Activated naive CD8-positive, alpha-beta T cell treated with anti-CD3 and anti-CD28 coated beads, Interleukin-2, amount 10 ng/mL, durations not matched to agents 7 days and 5 days (primary cell): Measurements from ENCODE around the gene MMP20. TPM values are rescaled to one million over a fixed set of nuclear protein-coding genes. Genes with fewer than 3 reads are reported as not detected.
A peak's percentile ranks its signal among the peaks of the same experiment; 100 is the strongest.

Experiments used
- ATAC-seq: fragments of 150-1000 bp; cut with Tn5 transposase; one replicate; pipeline ENCODE4 v1.10.0; 2021; ENCODE audit warnings: low read depth, moderate library complexity
- POLR2A ChIA-PET: fragments of 350-600 bp; sonication (Branson Sonifier 250); formaldehyde crosslinking; loops from one replicate; lab custom pipeline; 2021; ENCODE audit warnings: antibody characterized with exemption; lab: Charles Lee
- DNase-seq: peaks from one replicate; pipeline ENCODE4 v3.0.0; 2021
- H3K27ac Mint-ChIP-seq: one replicate; pipeline ENCODE4 v1.8.0; 2022; ENCODE audit warnings: mild to moderate bottlenecking, mixed read lengths
- H3K27me3 Mint-ChIP-seq: one replicate; pipeline ENCODE4 v1.8.0; 2022; ENCODE audit warnings: mild to moderate bottlenecking, moderate library complexity, mixed read lengths
- H3K36me3 Mint-ChIP-seq: one replicate; pipeline ENCODE4 v1.8.0; 2021; ENCODE audit warnings: mild to moderate bottlenecking, mixed read lengths
- H3K4me1 Mint-ChIP-seq: one replicate; pipeline ENCODE4 v1.8.0; 2021; ENCODE audit warnings: mixed read lengths
- H3K4me3 Mint-ChIP-seq: one replicate; pipeline ENCODE4 v1.8.0; 2022; ENCODE audit warnings: mild to moderate bottlenecking, moderate library complexity, mixed read lengths
- H3K9me3 Mint-ChIP-seq: one replicate; pipeline ENCODE4 v1.8.0; 2021; ENCODE audit warnings: mixed read lengths
- total RNA-seq, 2 experiments: library from RNA; stranded (reverse); gene quantifications; one replicate each; pipeline ENCODE4 v1.2.3, GENCODE V29; 2021

The MMP20 gene
- total RNA-seq, 2 experiments from 2014 or later = not detected

GRCh38 chr11:102596578-102596977, 28.6 kb downstream of the MMP20 start:
- no peak overlapping the region for H3K27ac Mint-ChIP-seq
- no peak for DNase-seq
- peaks cover 2% of the 10 kb centered on the region for H3K27me3 Mint-ChIP-seq
- no peak for ATAC-seq
- peaks cover 2% of the 10 kb centered on the region for H3K9me3 Mint-ChIP-seq
- POLR2A ChIA-PET = interaction anchor here (0.6 kb wide), 1 partner anchor 50 kb away, joined by 3 read pairs; no protein-coding TSS in a partner anchor
- peaks cover 17% of the 10 kb centered on the region for H3K4me1 Mint-ChIP-seq
- no peak overlapping the region for H3K4me3 Mint-ChIP-seq
- H3K36me3 Mint-ChIP-seq = peaks cover 1% of the 10 kb centered on the region

- peaks cover 2% of the 10 kb centered on the region for H3K9me3 Mint-ChIP-seq
- H3K27ac Mint-ChIP-seq = no peak overlapping the region
- DNase-seq = no peak
- no peak overlapping the region for H3K4me3 Mint-ChIP-seq
- ATAC-seq = no peak
- peaks cover 4% of the 10 kb centered on the region for H3K4me1 Mint-ChIP-seq
- peaks cover 1% of the 10 kb centered on the region for H3K36me3 Mint-ChIP-seq
- POLR2A ChIA-PET = no interaction called here
- no peaks in the 10 kb centered on the region for H3K27me3 Mint-ChIP-seq
These were observed 32.2 kb downstream of the MMP20 start for GRCh38 chr11:102592634-102593581.

GRCh38 chr11:102592131-102592530, 33.0 kb downstream of the MMP20 start:
- DNase-seq (no peak), ATAC-seq (no peak)
- POLR2A ChIA-PET = no interaction called here
- Mint-ChIP-seq H3K4me3 (no peak overlapping the region), H3K27ac (no peak overlapping the region), H3K4me1 (peaks cover 4% of the 10 kb centered on the region), H3K9me3 (peaks cover 3% of the 10 kb centered on the region), H3K27me3 (no peaks in the 10 kb centered on the region), H3K36me3 (peaks cover 1% of the 10 kb centered on the region)

- no peaks in the 10 kb centered on the region for H3K27me3 Mint-ChIP-seq
- DNase-seq (no peak), ATAC-seq (no peak)
- peaks cover 1% of the 10 kb centered on the region for H3K36me3 Mint-ChIP-seq
- H3K9me3 Mint-ChIP-seq = peaks cover 2% of the 10 kb centered on the region
- no peak overlapping the region for H3K4me3 Mint-ChIP-seq
- H3K27ac Mint-ChIP-seq = no peak overlapping the region
- H3K4me1 Mint-ChIP-seq = peaks cover 4% of the 10 kb centered on the region
- POLR2A ChIA-PET = no interaction called here
These were observed 33.9 kb downstream of the MMP20 start for GRCh38 chr11:102591160-102591718.

DNA sequence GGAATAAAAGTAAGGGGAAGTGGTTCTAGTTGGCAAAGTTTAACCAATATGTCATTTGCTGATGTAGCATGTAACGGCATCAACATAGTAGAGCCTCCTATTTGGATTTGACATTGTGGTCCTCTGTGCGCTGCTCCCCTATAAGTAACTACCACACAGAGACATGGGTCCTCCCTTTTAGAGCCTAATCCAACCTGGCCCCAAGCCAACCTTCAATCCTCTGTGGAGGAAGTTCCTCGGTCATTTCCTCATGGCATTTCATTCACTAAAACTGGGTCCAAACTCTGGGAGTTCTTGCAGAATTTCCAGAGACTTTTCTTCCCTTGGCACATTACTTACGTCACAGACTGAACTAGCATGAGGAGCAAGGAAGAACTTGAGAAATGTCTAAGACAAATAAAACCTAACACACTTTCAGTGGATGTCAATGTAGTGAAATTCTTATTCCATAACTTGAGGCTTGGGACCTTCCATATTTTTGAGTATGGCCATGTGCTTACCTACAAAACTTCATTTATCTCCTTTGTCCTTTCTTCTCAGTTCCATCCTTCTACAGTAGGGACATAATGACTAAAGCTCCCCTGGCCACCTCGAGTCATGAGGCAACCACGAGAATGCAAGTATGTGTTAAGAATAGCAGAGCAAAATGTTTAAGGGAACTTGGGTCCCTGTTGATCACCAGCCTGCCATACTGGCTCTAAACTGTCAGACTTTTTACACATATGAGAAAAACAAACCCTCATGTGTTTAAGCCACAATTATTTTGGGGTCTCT, 34.7 kb downstream of the MMP20 start:
- no peaks in the 10 kb centered on the region for H3K27me3 Mint-ChIP-seq
- no peak overlapping the region for H3K4me3 Mint-ChIP-seq
- DNase-seq (no peak), ATAC-seq (no peak)
- peaks cover 4% of the 10 kb centered on the region for H3K4me1 Mint-ChIP-seq
- POLR2A ChIA-PET = no interaction called here
- H3K27ac Mint-ChIP-seq = no peak overlapping the region
- H3K36me3 Mint-ChIP-seq = peaks cover 1% of the 10 kb centered on the region
- peaks cover 2% of the 10 kb centered on the region for H3K9me3 Mint-ChIP-seq

GRCh38 chr11:102589047-102589459, 36.1 kb downstream of the MMP20 start:
- DNase-seq (no peak), ATAC-seq (no peak)
- peaks cover 4% of the 10 kb centered on the region for H3K4me1 Mint-ChIP-seq
- peaks cover 2% of the 10 kb centered on the region for H3K9me3 Mint-ChIP-seq
- no peaks in the 10 kb centered on the region for H3K27me3 Mint-ChIP-seq
- POLR2A ChIA-PET = no interaction called here
- H3K36me3 Mint-ChIP-seq = no peaks in the 10 kb centered on the region
- no peak overlapping the region for H3K27ac Mint-ChIP-seq
- no peak overlapping the region for H3K4me3 Mint-ChIP-seq

- Mint-ChIP-seq H3K4me3 (no peak overlapping the region), H3K9me3 (peaks cover 6% of the 10 kb centered on the region), H3K36me3 (no peaks in the 10 kb centered on the region), H3K27me3 (no peaks in the 10 kb centered on the region), H3K4me1 (peaks cover 6% of the 10 kb centered on the region), H3K27ac (no peak overlapping the region)
- no peak for ATAC-seq
- DNase-seq = no peak
- POLR2A ChIA-PET = no interaction called here
These were observed 37.4 kb downstream of the MMP20 start for GRCh38 chr11:102587722-102588121.

DNA sequence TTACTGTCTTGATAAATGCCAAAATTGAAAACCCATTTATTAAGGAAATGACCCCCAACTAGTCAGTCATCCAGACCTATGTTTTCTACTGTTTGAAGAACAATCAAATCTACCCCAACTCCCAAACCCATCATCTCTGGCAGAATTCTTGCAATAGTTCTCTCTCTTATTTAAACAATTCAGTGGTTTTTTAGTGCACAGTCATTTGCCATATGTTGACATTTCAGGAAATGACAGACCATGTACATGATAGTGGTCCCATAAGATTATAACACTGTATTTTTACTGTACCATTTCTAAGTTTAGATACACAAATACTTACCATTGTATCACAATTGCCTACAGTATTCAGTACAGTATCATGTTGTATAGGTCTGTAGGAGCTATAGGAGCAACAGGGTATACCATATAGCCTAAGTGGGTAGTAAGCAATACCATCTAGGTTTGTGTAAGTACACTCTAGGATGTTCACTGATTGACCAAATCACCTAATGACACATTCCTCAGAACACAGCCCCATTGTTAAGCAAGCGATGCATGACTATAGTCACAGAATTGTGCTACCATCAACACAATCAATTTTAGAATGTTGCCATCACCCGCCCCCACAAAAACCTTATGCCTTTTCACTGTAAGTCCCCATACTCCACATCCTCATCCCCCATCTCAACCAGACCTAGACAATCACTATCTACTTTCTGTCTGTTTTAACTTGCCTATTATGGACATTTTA, 41.8 kb downstream of the MMP20 start:
- POLR2A ChIA-PET = no interaction called here
- H3K9me3 Mint-ChIP-seq = peaks cover 6% of the 10 kb centered on the region
- H3K36me3 Mint-ChIP-seq = peaks cover 1% of the 10 kb centered on the region
- DNase-seq (no peak), ATAC-seq (no peak)
- H3K27me3 Mint-ChIP-seq = no peaks in the 10 kb centered on the region
- no peak overlapping the region for H3K4me3 Mint-ChIP-seq
- H3K27ac Mint-ChIP-seq = no peak overlapping the region
- H3K4me1 Mint-ChIP-seq = peaks cover 7% of the 10 kb centered on the region

DNA sequence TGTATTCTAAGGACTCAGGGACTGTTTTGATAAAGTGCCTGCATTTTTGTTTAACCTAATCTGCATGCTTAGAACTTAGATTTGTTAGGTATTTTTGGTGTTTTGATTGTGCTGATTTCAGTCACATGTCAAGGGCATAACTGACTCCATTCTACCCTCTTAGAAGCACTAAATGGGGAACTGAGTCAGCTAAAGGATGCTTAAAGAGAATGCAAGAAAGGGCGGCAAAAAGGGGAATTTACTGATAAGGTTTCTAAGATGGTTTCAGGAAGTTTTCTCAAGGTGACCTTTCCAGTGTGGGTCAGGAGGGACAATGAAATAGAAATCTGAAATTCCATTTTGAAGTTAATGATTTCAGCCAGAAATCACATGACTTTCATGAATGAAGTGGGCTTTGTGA, 43.0 kb downstream of the MMP20 start:
- no peak for DNase-seq
- Mint-ChIP-seq H3K27me3 (no peaks in the 10 kb centered on the region), H3K4me3 (no peak overlapping the region), H3K9me3 (peaks cover 5% of the 10 kb centered on the region), H3K4me1 (peaks cover 13% of the 10 kb centered on the region), H3K36me3 (peaks cover 1% of the 10 kb centered on the region), H3K27ac (no peak overlapping the region)
- ATAC-seq = no peak
- POLR2A ChIA-PET = no interaction called here

DNA sequence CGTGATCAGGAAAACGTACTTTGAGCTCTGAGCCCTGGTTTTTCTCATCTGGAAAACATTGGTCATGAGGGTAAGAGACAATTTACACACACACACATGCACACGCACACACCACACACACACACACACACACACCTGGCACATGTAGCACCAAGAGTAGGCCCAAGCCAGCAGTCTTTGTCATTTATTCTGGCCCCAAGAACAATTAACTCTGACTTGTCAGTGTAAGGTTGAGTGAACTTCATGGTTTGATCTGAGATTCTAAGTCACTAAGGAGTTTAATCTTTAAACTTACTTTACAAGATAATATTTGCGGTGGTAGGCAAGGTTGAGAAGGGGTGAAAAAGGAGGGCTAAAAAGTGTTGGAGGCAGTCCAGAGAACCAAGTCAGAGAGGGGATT, 44.1 kb downstream of the MMP20 start:
- Mint-ChIP-seq H3K27me3 (no peaks in the 10 kb centered on the region), H3K9me3 (peaks cover 3% of the 10 kb centered on the region), H3K36me3 (peaks cover 4% of the 10 kb centered on the region), H3K27ac (no peak overlapping the region), H3K4me3 (no peak overlapping the region), H3K4me1 (peaks cover 21% of the 10 kb centered on the region)
- POLR2A ChIA-PET = no interaction called here
- DNase-seq (no peak), ATAC-seq (no peak)

- POLR2A ChIA-PET = no interaction called here
- peaks cover 24% of the 10 kb centered on the region for H3K4me1 Mint-ChIP-seq
- peaks cover 6% of the 10 kb centered on the region for H3K9me3 Mint-ChIP-seq
- no peak overlapping the region for H3K27ac Mint-ChIP-seq
- no peak for ATAC-seq
- no peaks in the 10 kb centered on the region for H3K27me3 Mint-ChIP-seq
- no peak for DNase-seq
- no peak overlapping the region for H3K4me3 Mint-ChIP-seq
- peaks cover 9% of the 10 kb centered on the region for H3K36me3 Mint-ChIP-seq
These were observed 44.8 kb downstream of the MMP20 start for GRCh38 chr11:102580185-102580951.

- DNase-seq (no peak), ATAC-seq (no peak)
- H3K27me3 Mint-ChIP-seq = no peaks in the 10 kb centered on the region
- peak overlapping the region; percentile 33 for H3K27ac Mint-ChIP-seq
- H3K9me3 Mint-ChIP-seq = peaks cover 5% of the 10 kb centered on the region
- peak overlapping the region; percentile 59 for H3K4me3 Mint-ChIP-seq
- H3K4me1 Mint-ChIP-seq = peaks cover 22% of the 10 kb centered on the region
- POLR2A ChIA-PET = interaction anchor here (0.6 kb wide), 1 partner anchor 111 kb away, joined by 3 read pairs; no protein-coding TSS in a partner anchor
- peaks cover 11% of the 10 kb centered on the region for H3K36me3 Mint-ChIP-seq
These were observed 47.4 kb downstream of the MMP20 start for GRCh38 chr11:102577723-102578122.
